HG03280 (cell line): ENCODE measurements around the gene SIAH3.

ENCODE experiments used
- ATAC-seq: cut with Tn5 transposase; IDR thresholded peaks from one replicate; pipeline ENCODE4 v1.9.1; 2021; ENCODE audit warnings: mild to moderate bottlenecking, moderate library complexity; ENCODE audit not compliant: unreplicated experiment

Gene SIAH3

DNA sequence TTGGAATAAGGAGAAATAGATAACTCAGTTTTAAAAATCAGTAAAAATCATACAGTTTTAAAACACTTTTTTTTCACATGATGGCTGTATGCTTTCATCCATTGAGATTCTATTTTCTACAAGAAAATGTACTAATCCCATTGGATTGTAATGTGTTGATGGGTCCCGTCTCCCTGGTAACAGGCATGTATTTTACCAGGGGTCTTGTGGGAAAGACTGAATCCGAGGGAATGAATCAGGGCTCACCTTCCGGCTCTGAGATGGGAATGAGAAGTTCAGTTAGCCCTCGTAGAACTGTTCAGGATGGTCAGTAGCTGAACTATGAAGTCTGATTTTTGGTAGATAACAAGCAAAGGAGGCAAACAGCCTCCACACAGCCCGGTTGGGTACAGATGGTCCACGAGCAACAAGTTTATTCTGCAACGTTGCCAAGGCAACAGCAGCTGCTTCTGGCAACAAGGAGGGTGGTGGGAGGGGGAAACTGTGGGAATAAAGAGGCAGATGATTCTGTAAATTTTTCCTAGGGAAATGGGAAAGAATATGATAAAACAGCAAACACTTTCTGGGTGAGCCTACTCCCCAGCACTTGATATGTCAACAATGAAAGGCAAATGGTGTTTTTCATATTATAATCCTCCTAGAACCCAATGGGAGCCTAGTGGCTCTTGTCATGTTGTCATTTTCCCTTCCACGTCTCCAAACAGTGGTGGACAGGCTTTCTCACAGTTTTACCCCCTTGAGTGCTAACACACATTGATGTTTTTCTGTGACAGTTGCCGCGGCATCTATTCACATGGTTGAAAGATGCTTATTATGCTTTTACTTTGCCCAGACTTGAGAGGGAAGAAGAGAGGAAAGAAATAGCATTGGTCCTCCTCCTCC lies 12.4 kb upstream of the SIAH3 start:
- ATAC-seq = no peak

DNA sequence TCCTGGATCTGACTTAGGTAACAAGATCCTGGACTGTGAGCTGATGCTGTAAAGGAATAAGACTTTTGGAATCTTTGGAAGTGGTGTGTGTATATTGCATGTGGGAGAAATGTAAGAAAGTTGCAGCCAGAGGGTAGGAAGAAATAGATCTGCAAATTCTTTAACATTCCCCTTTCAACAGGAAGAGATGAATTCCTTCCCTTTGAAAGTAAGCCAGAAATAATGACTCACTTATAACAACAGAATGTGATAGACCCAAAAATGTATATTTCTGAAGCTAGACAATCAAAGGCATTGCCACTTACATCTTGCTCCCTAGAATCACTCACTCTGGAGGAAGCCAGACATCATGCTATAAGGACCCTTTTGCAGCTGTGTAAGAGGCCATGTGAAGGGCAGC lies 9.8 kb upstream of the SIAH3 start:
- no peak for ATAC-seq

DNA sequence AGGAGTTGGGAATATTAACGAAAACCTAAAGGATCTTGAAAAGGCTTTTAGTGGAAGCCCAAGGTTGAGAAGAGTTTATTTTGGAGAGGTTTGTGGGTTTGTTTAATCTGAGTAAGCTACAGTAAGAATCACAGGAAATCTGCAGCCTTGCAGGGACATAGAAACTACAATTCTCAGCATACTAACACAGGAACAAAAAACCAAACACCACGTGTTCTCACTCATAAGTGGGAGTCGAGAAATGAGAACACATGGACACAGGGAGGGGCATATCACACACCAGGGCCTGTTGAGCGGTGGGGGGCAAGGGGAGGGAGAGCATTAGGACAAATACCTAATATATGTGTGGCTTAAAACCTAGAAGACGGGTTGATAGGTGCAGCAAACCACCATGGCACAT lies 8.7 kb upstream of the SIAH3 start:
- ATAC-seq = no peak

DNA sequence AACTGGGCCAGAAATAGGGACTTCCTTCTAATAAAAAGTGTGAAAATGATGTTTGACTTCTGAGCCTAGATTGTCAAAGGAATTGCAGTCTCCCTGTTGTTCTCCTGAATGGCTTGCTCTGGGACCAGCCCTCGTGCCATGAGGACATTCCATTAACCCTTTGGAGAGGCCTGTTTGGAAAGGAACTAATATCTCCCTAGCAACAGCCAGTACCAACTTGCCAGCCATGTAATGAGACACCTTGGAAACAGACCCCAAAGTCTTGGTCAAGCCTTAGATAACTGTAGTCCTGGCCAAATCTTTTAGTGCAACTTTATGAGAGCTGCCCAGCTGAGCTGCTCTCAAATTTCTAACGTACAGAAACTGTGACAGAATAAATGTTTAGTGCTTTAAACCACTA lies 8.2 kb upstream of the SIAH3 start:
- no peak for ATAC-seq

DNA sequence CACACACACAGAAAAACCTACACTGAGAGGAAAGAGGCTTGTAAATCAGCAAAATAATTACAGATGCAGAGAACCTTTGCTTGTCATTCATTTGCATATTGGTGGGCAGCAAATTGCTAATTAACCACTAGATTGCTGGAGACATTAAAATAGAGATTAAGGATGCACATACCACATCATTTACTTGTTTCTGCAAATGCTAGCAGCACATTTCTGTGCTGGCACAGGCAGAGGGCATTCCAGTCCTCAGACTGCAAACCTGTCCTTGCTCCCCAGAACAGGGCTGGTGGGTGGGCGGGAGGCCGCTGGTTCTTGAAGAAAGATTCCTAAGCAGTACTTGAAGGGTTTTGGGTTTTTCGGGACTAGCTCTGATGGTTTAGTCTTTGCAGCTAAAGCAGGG lies 941 bp upstream of the SIAH3 start:
- ATAC-seq = no peak

DNA sequence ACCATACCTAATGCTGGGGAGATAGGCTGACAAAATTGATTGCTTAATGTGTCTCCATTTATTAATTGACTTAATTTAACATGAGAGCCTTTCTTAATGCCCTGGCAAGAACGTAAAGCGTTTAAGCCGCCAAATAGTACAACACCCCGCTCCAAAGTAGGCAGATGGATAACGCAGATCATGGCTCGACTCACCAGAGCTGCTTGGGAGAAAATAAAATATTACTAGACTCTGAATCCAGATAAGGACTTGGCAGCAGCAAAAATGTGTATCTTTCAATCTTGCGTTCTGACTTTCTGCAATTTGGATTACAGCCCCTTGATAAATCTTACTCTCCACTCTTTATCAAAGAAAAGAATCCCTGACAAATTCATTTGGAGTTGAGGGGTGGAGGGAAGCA lies 403 bp upstream of the SIAH3 start:
- ATAC-seq = no peak

DNA sequence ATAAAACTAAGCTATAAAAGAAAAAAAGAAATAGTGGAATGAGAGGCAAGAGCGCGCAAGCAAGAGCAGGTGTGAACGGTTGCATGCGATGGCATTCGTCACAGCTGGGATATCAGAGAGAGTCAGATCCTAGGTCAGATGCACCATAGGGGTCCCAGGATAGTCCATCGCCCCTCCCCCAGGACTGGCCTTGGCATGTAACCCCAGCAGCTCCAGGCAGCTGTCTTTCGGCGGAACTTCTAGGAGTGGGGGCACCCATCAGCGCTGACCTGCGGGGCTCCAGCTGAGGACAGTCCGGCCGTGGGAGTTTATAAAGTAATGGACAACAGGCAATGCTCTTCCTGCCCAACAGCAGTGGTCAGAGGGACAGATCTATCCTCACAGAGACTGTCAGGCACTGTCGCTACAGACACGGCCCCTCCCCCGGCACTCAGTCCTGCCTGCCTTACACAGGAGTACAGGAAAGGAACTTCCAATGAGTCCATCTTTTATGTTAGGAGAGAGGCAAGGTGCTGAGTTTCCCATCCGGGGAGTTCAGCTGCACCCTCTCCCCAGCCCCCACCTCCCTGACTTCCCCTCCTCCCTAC lies 1.4 kb downstream of the SIAH3 start:
- ATAC-seq = no peak

DNA sequence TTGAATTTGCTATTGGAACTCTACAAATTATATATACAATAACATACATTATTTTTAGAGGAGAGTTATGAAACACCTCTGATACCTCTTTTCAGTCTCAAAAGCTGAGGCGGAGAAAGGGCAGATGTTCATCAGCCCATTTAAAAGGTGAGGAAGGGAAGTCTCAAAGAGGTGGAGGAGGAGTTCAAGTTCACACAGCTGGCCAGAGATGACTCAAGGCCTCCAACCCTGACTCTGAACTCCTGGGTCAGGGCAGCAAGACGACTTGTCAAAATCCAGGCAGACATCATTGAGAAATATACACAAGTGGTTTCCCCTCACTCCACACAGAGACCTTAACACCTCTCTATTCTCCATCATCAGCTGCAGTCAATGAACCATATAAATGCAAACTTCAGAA lies 2.1 kb downstream of the SIAH3 start:
- no peak for ATAC-seq

DNA sequence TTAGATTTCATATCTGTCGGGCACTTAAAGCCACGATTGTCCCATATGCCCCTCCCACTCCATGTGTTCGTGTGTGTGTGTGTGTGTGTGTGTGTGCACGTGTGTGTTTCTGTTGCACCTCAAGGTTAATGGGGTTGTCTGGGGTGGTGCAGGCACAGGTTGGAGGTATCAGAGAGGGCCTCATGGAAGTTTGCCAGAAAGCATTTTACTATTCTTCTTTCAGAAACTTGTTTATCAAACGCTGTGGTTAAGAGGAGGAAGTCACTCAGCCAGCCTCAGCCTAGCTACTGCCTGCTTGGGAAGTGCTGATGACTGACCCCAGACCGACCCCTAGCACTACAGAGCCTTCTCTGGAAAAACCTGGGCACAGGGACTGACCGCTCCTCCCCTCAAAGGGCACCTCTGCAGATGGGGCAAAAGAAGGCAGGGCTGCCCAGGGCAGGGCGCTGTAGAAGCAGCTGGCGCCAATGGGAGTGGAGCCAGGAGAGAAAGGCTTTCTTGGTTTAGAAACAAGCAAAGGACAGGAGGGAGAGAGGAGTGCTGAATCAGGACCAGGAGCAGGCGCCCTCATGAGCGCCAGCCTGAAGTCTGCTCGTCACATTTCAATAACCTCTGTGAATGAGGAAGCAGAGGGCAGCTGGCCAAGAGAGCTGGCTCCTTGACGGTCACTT lies 3.9 kb downstream of the SIAH3 start:
- no peak for ATAC-seq

DNA sequence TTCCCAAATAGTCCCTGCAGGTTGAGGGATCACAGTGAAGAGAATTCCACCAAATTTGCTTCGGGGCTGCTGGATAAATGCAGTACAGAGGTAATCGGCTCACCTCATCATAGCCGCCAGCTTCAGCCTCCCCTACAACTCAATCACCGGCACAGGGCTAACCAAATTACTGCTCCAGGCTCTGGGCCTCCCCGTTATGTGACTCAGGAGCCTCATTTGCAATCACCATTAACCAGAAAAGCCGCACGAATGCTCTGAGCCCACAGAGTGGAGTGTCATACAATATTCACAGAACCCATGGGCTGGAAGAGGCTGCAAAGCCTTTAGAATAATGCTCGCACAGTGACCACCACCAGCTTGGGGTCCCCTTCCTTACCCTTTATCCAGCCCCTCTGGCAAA lies 4.9 kb downstream of the SIAH3 start:
- ATAC-seq = no peak

DNA sequence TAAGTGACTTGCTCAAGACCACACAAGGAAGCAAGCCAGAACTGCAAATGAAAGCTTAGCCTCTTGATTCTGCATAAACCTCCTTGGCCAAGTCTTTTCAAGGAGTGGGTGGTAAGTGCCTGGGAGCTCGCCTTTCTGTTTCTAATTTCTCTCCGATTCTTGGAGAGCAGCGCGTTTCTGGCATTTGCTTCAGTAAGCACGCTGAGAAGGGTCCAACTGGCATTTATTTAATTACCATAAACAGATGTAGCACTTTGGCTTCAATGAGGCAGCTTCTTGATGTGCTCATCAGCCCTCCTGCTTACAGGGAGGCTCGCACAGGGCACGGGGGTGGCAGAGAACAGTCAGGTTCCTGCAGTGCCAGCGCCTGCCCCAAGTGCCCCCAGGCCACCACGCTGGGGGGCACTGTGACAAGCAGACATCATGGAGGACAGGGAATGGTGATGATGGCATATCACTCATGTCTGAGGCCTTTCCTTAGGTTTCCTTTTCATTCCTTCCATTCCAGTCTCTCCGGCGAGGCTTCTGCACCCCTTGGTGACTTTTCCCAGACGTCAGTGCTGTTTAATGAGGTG lies 13.3 kb downstream of the SIAH3 start:
- ATAC-seq = no peak

DNA sequence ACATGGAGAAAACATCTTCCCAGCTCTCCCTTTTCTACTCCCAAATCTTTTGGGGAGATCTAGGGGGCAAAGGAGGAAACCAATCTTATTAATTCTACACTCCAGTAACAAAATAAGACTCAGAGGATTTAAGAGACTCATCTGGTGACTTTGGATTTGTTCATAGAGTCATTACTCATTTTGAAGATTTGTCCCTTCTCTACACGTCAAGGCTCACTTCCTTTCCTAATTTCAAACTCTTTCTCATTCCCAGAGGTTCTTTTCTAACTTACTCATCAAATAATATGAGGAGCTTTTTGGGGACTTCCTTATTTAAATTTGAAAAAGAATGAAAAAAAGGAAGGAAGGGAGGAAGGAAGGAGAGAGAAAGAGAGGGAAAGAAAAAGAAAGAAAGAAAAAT lies 14.4 kb downstream of the SIAH3 start:
- no peak for ATAC-seq

DNA sequence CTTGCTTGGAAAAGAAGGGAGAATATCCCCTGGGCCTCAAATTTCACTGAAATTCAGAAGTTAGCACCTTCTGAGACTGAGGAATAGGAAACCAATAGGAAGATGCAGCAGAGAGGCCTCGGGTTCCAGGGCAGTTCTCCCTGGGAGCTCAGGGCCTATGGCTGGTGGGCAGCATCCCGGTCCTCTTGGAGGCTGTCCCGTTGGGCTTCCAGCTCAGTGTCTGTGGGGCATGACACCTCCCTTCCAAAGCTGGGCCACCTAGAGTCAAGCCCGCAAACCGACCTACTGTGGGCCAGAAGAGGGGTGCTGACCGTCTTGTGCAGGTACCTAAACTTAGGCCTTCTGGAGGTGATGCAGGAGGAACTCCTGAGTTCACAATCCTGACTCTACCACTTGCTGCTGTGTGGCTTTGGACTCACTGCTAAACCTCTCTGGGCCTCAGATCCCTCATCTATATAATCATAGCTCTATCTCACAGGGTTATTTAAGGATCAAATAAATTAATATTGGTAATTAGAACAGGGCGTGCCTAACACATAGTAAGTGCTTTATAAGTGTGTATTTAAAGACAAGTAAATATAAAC lies 17.1 kb downstream of the SIAH3 start:
- ATAC-seq = no peak

DNA sequence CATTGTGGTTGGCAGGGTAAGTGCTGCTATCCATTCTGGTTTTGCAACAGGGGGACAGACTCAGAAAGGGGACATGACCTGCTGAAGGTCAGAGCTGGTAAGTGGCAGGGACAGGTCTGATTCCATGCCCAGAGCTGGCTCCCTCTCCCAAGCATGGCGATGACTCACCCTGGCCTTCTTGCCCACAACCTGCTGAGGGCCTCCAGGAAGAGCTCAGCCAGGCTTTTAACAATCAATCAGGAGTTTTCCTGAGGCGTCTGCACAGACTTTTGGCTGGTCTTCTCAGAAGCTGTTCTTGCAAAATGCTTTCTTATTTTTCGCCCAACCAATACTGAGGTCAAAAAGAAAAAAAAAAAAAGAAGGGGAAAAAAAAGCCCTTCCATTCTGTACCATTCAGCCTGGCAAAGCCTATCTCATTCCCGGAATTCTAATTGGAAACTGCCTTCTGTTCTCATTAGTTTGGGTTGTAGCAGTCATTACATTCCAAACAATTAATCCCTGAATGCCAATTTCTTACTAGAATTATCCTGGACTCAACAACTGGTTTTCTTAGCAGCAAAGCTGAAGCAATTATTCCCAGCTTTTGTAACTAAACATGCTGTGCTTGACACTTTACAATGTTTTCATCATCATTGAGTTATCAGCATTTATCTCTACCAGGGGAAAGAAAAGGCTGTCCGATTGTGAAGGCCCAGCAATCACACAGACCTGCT lies 17.7 kb downstream of the SIAH3 start:
- no peak for ATAC-seq

DNA sequence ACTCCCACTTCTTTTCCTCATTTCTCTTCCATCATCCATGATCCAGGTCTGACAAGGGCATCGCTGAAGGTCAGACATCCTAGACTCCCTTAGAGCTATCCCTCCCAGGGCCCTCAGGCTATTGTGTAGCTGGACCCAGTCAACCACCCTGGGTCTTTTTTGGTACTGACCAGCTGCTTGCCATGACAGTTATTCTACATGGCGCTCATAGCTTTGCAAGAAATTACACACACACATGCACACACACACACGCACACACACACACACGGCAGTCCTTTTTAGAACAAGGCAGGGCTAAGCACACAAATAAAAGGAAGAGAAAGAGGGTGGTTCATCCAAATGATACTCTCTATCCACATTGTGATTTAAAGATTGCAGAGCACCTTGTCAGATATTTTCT lies 18.3 kb downstream of the SIAH3 start:
- ATAC-seq = no peak

DNA sequence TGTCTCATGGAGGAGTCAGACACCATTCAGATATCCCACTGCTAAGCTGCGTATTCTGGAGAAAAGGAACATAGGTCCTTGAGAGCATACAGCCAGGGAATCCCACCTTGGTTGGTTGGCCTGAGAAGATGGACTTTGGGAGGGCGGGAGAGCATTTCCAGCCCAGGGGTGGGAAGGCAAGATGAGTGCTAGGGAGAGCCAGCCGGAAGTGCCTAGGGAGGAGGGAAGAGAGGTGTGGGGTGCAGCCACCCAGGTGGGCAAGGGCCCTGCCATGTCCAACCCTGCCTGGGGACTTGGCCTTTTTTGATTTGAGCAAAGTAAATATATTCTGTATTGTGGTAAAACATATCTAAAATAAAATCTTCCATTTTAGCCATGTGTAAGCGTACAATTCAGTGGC lies 19.7 kb downstream of the SIAH3 start:
- ATAC-seq = no peak

DNA sequence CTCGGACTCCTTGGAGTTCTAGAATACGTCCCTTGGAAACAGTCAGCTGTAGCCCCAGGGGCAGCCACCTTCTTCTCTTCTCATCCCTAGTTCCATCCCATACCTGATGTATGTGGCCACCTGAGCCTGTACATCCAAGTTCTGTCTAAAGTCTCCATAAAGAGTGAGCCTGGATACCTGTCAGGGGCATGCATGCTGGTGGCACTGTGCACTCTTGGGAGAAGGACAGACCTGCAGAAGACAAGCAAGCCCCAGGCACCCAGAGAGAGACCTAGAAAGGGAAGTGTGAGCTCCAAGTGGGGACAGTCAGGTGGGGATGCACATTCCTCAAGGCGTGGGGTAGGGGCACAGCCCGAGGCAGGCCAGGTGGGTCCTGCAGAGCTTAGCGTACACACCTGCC lies 21.4 kb downstream of the SIAH3 start:
- no peak for ATAC-seq

DNA sequence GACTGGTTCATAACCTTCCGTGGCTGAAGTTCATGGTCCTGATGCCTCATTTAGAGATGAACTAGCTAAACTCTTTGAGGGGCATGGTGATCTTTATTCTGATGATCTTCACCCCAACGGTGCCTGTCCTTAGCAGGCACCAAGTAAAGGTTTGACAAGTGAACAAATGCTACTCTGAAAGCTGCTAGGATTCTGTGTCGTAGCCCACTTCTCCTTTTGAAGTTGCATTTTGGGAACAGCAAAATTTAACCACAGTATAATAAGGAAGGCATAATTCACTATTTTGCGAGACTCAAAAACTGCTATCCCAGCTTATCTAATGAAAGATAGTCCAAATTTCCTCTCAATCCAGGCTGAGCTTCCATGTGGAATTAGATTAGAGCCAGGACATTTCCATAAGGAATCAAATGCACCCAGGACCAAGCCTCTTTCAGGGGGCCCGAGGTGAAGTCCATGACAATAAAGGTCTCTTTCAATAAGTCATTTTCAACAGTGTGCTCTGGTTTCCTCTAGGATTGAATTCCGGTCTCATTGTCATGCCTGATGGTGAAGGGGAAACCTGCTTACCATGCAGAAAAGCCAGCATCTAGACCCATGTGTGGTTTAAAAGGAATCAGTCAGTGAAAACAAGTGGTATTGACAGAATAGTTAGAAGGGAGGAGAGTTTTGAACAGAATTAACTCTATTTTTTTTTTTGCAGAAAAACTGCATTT lies 23.1 kb downstream of the SIAH3 start:
- no peak for ATAC-seq

DNA sequence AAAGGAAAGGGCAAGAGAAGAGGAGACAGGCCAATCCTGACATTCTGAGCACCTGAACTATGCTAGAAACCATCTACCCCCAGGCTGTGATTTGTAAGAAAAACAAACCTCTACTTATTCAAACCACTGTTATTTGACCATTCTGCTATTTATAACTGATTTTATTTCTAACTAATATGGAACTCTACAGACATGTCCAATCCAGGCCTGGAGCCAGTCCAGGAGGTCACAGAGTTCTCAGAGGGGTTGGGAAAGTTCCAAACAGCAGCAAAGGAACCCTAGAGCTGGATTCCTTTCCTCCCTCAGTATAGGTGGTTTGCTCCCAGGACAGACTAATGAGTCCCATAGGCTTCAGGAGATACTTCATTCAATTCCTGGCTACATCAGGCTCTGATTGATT lies 24.2 kb downstream of the SIAH3 start:
- ATAC-seq = no peak

DNA sequence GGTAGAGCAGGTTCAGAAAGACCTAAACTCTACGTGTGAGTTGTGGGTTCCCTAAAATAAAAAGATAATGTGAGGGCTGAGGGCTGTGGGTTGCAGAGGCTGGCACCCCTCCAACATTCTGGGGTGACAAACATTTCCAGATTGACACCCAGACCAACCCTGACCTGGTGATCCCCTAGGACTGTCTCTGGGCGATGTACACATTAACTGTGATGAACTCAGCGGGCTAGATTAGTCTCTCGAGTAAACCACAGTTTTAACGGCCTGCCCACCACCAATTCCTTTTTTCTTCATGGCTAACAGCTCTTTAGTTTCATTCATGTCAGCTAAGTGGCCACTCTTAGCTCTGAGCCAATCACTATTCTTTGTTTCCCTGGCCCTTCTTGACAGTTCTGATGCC lies 24.8 kb downstream of the SIAH3 start:
- no peak for ATAC-seq

DNA sequence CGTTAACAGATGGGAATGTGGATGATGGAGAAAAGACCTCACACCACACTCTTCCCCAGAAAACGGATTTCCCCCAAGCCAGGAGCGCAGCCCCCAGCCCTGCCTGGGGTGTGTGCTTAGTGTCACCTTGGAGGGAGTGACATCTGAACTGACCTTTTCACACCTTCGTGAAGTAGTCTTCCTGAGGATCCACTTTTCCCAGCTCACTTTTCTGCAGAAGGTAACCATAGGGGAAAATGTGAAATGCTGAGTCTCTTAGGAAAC lies 26.2 kb downstream of the SIAH3 start:
- ATAC-seq = no peak
